MCF 10A (cell line): ENCODE data around the gene SLC6A5. TPM values are rescaled to one million over a fixed set of nuclear protein-coding genes. Genes with fewer than 3 reads are reported as not detected.

Source experiments
- BruUV-seq: library from RNA; stranded (reverse); fragments of 400-500 nt; replicated peaks from 2 replicates; lab custom pipeline; 2021; lab: Mats Ljungman, UMichigan
- CTCF ChIA-PET: fragments of 300-600 bp; sonication (Branson Sonifier 250); formaldehyde crosslinking; extraction: SDS; loops from one replicate; lab custom pipeline; 2021; ENCODE audit warnings: antibody characterized with exemption, inconsistent platforms; lab: Yijun Ruan, JAX
- POLR2A ChIA-PET: fragments of 300-600, 350-650 bp; sonication (Branson Sonifier 250); formaldehyde crosslinking; extraction: SDS; loops from one replicate; lab custom pipeline; 2020; ENCODE audit warnings: antibody characterized with exemption, inconsistent platforms; lab: Yijun Ruan, JAX
- DNase-seq: peaks from one replicate; pipeline ENCODE4 v3.0.0-alpha.2; 2018; ENCODE audit not compliant: unreplicated experiment
- H3K27ac Mint-ChIP-seq: one replicate; pipeline ENCODE4 v1.8.0; 2022; ENCODE audit warnings: mild to moderate bottlenecking, low read depth, mixed read lengths; ENCODE audit not compliant: unreplicated experiment
- H3K27me3 Mint-ChIP-seq: one replicate; pipeline ENCODE4 v1.8.0; 2022; ENCODE audit warnings: mixed read lengths; ENCODE audit not compliant: insufficient read depth, unreplicated experiment
- H3K36me3 Mint-ChIP-seq: one replicate; pipeline ENCODE4 v1.8.0; 2022; ENCODE audit warnings: mild to moderate bottlenecking, moderate library complexity, mixed read lengths; ENCODE audit not compliant: insufficient read depth, unreplicated experiment
- H3K4me1 Mint-ChIP-seq: one replicate; pipeline ENCODE4 v1.8.0; 2022; ENCODE audit warnings: mixed read lengths; ENCODE audit not compliant: insufficient read depth, unreplicated experiment
- H3K4me3 Mint-ChIP-seq: one replicate; pipeline ENCODE4 v1.8.0; 2022; ENCODE audit warnings: mild to moderate bottlenecking, moderate library complexity, mixed read lengths; ENCODE audit not compliant: unreplicated experiment
- H3K9me3 Mint-ChIP-seq: one replicate; pipeline ENCODE4 v1.8.0; 2022; ENCODE audit warnings: mixed read lengths; ENCODE audit not compliant: unreplicated experiment
- CTCF ChIP-seq: fragments of 200-600 bp; IDR thresholded peaks from one replicate; pipeline ENCODE4 v1.8.0; 2022; ENCODE audit warnings: antibody characterized with exemption, mild to moderate bottlenecking; ENCODE audit not compliant: unreplicated experiment
- intact Hi-C: fragments of 100-400 bp; cut with micrococcal nuclease; formaldehyde crosslinking; loops from 2 replicates; pipeline ENCODE4 v1.14.1; 2022
- total RNA-seq: library from RNA; stranded (reverse); gene quantifications from 2 replicates; pipeline ENCODE4 v1.2.3, GENCODE V29; 2022

Gene SLC6A5
- total RNA-seq, 1 experiment from 2014 or later = not detected

DNA sequence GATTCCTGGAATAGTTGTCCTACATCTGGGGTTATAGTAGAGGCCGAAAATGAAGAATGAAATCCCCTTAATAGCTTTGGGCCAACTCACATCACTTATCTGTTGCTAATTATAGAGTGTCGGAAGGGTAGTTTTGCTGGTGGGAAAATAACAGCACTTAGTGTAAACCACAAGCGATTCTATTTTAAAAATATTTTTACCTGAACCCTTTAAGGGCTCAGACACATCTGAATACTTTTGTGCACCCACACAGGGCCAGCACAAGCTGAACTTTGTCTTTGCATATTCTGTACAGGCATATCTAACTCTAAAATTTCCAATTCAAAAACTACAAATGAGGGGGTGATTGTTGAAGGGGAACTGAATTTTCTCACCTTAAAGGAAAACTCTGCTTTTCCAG is 27.6 kb downstream of the SLC6A5 start:
- TF ChIP-seq CTCF = no peak
- intact Hi-C loops = no loop called here
- Mint-ChIP-seq H3K4me3 (no peak overlapping the region), H3K27ac (no peak overlapping the region), H3K27me3 (peaks cover 56% of the 10 kb centered on the region), H3K4me1 (no peaks in the 10 kb centered on the region), H3K9me3 (no peaks in the 10 kb centered on the region), H3K36me3 (no peaks in the 10 kb centered on the region)
- no TSS peak for BruUV-seq
- no peak for DNase-seq
- CTCF ChIA-PET = interaction anchor here (1.5 to 1.6 kb wide), 2 partner anchors 22 to 46 kb away, joined by 4 to 8 read pairs; no protein-coding TSS in a partner anchor
- POLR2A ChIA-PET = no interaction called here

- no peak overlapping the region for H3K4me3 Mint-ChIP-seq
- H3K36me3 Mint-ChIP-seq = no peaks in the 10 kb centered on the region
- H3K9me3 Mint-ChIP-seq = no peaks in the 10 kb centered on the region
- TF ChIP-seq CTCF = no peak
- H3K4me1 Mint-ChIP-seq = no peaks in the 10 kb centered on the region
- intact Hi-C loops = no loop called here
- peaks cover 52% of the 10 kb centered on the region for H3K27me3 Mint-ChIP-seq
- ChIA-PET POLR2A (no interaction called here), CTCF (interaction anchor here (0.7 to 1.5 kb wide), 3 partner anchors 21 to 712 kb away, joined by 3 to 4 read pairs (median 3); no protein-coding TSS in a partner anchor)
- no peak for DNase-seq
- no TSS peak for BruUV-seq
- no peak overlapping the region for H3K27ac Mint-ChIP-seq
Observed at GRCh38 chr11:20627701-20628100, 28.3 kb downstream of the SLC6A5 start.

- H3K4me1 Mint-ChIP-seq = no peaks in the 10 kb centered on the region
- no peak for TF ChIP-seq CTCF
- H3K27me3 Mint-ChIP-seq = peaks cover 17% of the 10 kb centered on the region
- BruUV-seq = no TSS peak
- no peak for DNase-seq
- no peak overlapping the region for H3K27ac Mint-ChIP-seq
- no peaks in the 10 kb centered on the region for H3K9me3 Mint-ChIP-seq
- intact Hi-C loops = no loop called here
- no peaks in the 10 kb centered on the region for H3K36me3 Mint-ChIP-seq
- ChIA-PET POLR2A (interaction anchor here (1.0 kb wide), 1 partner anchor 12 kb away, joined by 3 read pairs; no protein-coding TSS in a partner anchor), CTCF (interaction anchor here (0.7 to 1.3 kb wide), 4 partner anchors 14 to 1583 kb away, joined by 3 to 5 read pairs (median 4); no protein-coding TSS in a partner anchor)
- H3K4me3 Mint-ChIP-seq = no peak overlapping the region
Observed at GRCh38 chr11:20631519-20632168, 32.2 kb downstream of the SLC6A5 start.

DNA sequence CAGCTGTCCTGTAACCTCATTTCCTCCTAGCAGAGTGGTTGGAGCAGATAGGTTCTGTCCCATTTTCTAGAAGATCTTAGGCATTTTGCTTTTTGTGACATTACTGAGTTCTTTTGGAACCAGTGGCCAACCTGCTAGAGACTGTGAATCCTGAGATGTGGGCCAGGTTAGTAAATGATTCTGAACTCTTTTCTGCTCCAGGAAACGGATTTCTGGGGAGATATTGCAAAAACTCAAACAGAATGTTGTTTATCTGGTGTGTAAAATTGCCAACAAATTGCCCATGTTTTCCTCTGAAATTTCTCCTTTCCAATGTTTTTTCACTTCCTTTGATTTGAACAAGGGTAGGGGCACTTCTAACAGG is 32.7 kb downstream of the SLC6A5 start:
- intact Hi-C loops = no loop called here
- ChIA-PET CTCF (interaction anchor here (0.7 to 1.2 kb wide), 3 partner anchors 15 to 1583 kb away, joined by 3 to 5 read pairs (median 3); no protein-coding TSS in a partner anchor), POLR2A (interaction anchor here (1.0 kb wide), 1 partner anchor 12 kb away, joined by 3 read pairs; no protein-coding TSS in a partner anchor)
- no peak for TF ChIP-seq CTCF
- Mint-ChIP-seq H3K27me3 (peaks cover 12% of the 10 kb centered on the region), H3K4me1 (no peaks in the 10 kb centered on the region), H3K27ac (no peak overlapping the region), H3K4me3 (no peak overlapping the region), H3K9me3 (no peaks in the 10 kb centered on the region), H3K36me3 (no peaks in the 10 kb centered on the region)
- DNase-seq = no peak
- no TSS peak for BruUV-seq
